Activated CD4-positive, alpha-beta T cell treated with anti-CD3 and anti-CD28 coated beads for 24 hours (primary cell): Measurements from ENCODE around the gene LYZ.
"Not testable (repeated sequence)": the region's sequence is repeated elsewhere in the genome, so short reads cannot be mapped to it uniquely, and the experiment has no call there.

Experiments
- DNase-seq, 2 donors: peaks; one replicate each; pipeline ENCODE4 v3.0.0-alpha.2; 2020; ENCODE audit warnings: low read depth in 2 of 2

Gene LYZ

DNA sequence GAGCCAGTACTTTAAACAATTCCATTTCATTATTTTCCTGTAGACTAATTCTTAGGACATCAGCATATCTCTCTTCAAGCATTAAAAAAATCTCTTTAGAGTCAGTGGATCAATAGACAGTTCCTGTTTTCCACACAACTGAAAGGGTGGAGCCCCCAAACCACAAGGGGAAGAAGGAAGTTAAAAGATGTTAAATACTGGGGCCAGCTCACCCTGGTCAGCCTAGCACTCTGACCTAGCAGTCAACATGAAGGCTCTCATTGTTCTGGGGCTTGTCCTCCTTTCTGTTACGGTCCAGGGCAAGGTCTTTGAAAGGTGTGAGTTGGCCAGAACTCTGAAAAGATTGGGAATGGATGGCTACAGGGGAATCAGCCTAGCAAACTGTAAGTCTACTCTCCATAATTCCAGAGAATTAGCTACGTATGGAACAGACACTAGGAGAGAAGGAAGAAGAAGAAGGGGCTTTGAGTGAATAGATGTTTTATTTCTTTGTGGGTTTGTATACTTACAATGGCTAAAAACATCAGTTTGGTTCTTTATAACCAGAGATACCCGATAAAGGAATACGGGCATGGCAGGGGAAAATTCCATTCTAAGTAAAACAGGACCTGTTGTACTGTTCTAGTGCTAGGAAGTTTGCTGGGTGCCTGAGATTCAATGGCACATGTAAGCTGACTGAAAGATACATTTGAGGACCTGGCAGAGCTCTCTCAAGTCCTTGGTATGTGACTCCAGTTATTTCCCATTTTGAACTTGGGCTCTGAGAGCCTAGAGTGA is at the start of gene LYZ:
Gene LYZ, plus strand, starts transcription at position 220 of the 777 bp plus-strand sequence. Its CDS starts 28 bp downstream, at position 248.
- no peak for DNase-seq

- DNase-seq = no peak
These were observed 49.2 kb upstream of the LYZ start for GRCh38 chr12:69298947-69299346.

DNA sequence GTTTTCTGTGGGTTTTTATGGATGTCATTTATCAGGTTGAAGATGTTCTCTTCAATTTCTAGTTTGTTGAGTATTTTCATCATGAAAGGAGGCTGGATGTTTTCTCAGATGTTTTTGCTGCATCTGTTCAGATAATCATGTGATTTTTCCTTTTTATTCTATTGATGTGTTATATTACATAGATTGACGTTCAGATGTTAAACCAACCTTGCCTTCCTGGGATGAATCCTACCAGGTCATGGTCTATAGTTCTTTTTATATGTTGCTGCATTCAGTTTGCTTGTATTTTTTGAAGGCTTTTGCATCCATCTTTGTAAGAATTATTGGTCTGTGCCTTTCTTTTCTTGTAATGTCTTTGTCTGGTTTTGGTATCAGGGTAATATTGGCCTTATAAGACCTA is 43.9 kb upstream of the LYZ start:
- DNase-seq = no peak

GRCh38 chr12:69309461-69309860 is 38.7 kb upstream of the LYZ start:
- no peak for DNase-seq

- DNase-seq = no peak
These were observed 35.0 kb upstream of the LYZ start for GRCh38 chr12:69313209-69313608.

GRCh38 chr12:69316784-69317183 is 31.4 kb upstream of the LYZ start:
- DNase-seq = not testable (repeated sequence)

DNA sequence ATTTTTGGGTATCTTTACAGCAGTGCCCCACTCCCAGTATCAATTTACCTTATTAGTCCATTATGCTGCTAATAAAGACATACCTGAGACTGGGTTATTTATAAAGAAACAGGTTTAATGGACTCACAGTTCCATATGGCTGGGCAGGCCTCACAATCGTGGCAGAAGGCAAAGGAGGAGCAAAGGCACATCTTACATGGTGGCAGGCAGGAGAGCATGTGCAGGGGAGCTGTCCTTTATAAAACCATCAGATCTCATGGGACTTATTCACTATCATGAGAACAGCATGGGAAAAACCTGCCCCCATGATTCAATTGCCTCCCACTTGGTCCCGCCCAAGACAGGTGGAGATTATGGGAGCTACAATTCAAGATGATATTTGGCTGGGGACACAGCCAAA is 30.9 kb upstream of the LYZ start:
- DNase-seq = not testable (repeated sequence)

DNA sequence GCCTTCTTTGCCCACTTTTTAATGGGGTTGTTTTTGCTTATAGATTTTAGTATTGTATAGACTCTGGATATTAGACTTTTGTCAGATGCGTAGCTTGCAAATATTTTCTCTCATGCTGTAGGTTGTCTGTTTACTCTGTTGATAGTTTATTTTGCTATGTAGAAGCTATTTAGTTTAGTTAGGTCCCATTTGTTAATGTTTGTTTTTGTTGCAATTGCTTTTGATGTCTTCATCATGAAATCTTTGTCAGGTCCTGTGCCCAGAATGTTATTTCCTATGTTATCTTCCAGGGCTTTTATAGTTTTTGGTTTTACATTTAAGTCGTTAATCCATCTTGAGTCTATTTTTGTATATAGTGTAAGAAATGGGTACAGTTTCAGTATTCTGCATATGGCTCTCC is 30.0 kb upstream of the LYZ start:
- no peak for DNase-seq

DNA sequence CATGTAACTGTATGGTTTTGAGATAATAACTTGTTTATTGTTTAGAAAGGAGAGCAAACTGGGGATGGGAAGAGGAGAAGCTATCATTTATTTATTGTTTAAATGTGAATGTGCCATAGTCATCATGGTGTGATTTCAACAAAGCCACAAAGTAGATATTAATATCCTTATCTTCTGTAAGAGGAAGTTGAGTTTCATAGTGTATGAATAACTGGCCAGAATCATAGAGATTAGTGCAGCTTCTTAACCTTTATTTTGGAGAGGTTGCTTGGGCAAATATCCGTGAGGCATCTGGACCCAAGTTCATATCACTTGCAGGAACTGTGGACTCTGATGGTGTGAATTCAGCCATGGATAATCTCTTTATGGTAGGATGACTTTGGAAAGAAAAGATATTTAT is 26.8 kb upstream of the LYZ start:
- no peak for DNase-seq

DNA sequence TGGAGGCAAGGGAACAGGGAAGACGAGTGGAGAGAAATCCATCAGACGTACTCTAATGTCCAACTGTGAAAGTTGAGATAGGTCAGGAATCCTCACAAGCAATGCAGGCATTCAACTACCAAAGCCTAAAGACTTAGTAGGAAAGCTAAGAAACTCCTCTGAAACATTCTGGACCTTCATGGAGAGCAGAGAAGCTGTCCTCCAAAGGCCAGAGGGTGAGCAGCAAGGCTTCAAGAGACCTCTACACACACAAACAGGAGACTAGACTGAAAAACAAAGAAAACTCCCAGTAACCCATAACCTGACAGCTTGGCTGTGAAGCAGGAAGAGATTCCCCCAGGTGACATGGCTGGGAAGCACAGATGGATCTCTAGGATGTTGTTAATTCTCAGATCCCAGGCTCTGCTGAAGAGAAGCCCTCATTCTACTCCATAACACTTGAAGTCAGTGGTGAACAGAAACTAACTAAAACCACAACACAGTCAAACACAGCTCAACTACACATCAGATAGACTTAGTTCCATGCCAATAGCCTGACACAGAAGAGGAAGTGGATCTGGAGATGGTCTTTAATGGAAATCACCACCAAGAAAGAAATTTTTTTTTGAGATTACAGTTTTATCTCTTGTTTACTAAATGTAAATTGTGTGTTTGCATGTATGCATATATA is 23.2 kb upstream of the LYZ start:
- no peak for DNase-seq

- DNase-seq = no peak
These were observed 19.8 kb upstream of the LYZ start for GRCh38 chr12:69328426-69328825.

DNA sequence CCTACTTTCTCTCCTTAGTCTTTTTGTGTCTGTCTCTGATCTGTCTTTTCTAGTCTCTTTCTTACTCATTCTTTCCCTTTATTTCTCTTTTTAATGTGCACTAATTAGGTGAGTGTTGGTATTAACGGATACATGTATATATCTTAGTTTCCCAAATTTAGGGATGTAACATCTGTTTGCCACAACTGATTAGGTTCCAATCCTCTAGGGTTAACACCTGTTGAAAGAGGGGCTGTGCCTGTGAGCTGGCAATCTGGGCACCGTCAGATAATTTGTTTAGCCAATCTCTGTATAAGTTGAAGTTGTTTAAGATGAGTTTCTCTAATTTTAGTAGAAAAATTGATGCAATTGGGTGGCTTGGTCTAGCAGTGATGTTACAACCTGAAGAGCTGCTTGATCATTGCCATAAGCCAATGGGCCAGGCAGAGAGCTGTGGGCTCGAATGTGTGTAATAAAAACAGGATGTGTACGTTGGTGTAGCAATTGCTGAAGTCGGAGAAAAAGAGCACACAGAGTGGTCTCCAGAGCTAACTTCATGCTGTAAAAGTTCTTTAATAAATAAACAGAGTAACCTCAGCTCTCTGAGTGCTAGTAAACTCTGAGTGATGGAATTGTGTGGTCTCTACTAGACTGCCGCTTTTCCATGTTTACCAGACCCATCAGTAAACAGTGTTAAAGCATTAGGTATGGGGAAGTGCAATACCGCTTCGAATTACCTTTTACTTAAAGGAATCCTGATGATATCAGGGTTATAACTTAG is 18.3 kb upstream of the LYZ start:
- no peak for DNase-seq

- peak; percentile 18 to 25 for DNase-seq
These were observed 17.4 kb upstream of the LYZ start for GRCh38 chr12:69330475-69331473.

DNA sequence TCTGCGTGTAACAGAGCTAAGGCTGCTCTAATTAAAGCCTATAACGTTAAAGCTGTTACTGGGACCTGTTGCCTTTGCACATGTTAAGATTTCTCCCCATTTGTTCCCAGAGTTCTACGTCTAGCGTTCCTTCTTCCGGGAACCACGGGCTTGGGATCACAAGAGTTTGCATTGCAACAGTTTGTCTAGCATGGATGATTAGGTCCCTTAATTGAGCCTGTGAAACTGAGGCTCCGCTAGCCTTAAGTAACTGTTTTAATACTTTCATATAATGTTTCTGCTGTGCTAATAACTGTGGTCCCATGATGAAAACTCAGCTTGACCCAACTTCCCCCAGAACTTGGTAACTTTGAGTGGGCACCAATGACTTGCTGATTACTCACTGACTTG is 16.7 kb upstream of the LYZ start:
- DNase-seq = no peak

GRCh38 chr12:69331909-69332684 is 16.1 kb upstream of the LYZ start:
- DNase-seq = no peak

- DNase-seq = no peak
These were observed 15.3 kb upstream of the LYZ start for GRCh38 chr12:69332815-69333358.

DNA sequence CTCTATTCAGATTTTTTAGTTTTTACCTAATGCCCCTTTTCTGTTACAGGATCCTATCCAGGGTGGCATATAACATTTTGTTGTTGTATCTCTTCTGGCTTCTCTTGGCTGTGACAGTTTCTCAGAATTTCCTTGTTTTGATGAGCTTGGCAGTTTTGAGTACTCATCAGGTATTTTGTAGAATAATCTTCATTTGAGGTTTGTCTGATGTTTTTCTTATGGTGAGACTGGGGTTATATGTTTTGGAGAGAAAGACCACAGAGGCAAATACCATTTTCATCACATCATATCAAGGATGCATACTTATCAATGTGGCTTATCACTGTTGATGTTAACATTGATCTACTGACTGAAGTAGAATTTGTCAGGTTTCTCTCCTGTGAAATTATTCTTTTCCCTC is 14.0 kb upstream of the LYZ start:
- no peak for DNase-seq

DNA sequence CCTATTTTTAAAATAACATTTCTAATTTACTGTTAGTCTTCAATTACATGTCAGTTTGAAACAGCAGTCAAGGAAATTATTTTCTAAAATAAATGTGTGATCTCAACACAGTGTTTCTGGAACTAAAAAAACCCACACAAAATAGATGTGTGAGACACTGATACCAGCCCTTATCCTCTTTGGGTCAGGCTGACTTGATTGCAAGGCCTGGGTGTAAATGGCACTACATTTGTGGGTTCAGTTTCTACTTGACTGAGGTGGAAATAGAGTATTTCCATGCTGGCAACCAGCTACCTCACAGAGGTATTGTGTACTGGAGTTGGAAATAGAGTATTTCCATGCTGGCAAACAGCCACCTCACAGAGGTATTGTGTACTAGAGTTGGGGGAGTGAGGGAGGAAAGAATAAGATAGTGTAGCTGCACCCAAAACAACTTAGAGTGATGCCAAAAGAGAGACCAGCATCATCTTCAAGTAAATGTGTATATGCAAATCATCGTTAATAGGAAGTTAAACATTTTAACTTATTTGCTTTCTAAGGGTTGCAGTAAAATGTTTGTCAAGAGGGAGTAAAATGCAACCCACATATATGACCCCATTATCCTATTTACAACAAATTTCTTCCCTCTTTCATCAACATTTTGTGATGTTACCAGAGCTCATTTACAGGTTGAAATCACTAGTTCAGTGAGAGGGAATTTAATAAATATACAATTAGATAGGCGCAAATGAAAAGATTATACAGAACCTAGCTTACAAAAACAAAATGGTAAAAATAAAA is 10.7 kb upstream of the LYZ start:
- DNase-seq = no peak

GRCh38 chr12:69338120-69338859 is 9.9 kb upstream of the LYZ start:
- DNase-seq = no peak
